Measurements from ENCODE around the gene SNTA1. TPM values are rescaled to one million over a fixed set of nuclear protein-coding genes. Genes with fewer than 3 reads are reported as not detected.

The SNTA1 gene
- total and polyA plus RNA-seq, 2 of the 13 experiments (the other 11 are each of a cell fraction or from before 2014, with no cell fraction given), result 16.4 to 18.3 TPM

- TF ChIP-seq MTF1 (CRISPR knock-in tag; IDR thresholded peaks at IDR 0.05), result peak; percentile 86; the same call in 1 of the 2 replicates
- peak; percentile 74 for TF ChIP-seq PAXIP1 (CRISPR knock-in tag; conservative IDR thresholded peaks at IDR 0.05)
- TF ChIP-seq HDAC6 (IDR thresholded peaks at IDR 0.05; ENCODE audit: low read depth, low read length), result no peak
- TF ChIP-seq THRA (CRISPR knock-in tag; IDR thresholded peaks at IDR 0.05; ENCODE audit: borderline replicate concordance), result peak; percentile 96
- no peak for TF ChIP-seq U2AF2 (IDR thresholded peaks at IDR 0.05; ENCODE audit: low read depth, low read length)
- TF ChIP-seq ZNF720 (CRISPR knock-in tag; IDR thresholded peaks at IDR 0.05), result peak; percentile 94; the same call in 1 of the 2 replicates
- TF ChIP-seq ELF3 (CRISPR knock-in tag; IDR thresholded peaks at IDR 0.05), result peak; percentile 97
- TF ChIP-seq ZNF781 (CRISPR knock-in tag; IDR thresholded peaks at IDR 0.05; ENCODE audit: borderline replicate concordance, not compliant biosample characterization), result peak; percentile 91
- TF ChIP-seq HMG20A (CRISPR knock-in tag; IDR thresholded peaks at IDR 0.05; ENCODE audit: borderline replicate concordance), result peak; percentile 80
- TF ChIP-seq, protein P1, sequence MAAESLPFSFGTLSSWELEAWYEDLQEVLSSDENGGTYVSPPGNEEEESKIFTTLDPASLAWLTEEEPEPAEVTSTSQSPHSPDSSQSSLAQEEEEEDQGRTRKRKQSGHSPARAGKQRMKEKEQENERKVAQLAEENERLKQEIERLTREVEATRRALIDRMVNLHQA (CRISPR knock-in tag; IDR thresholded peaks at IDR 0.05), result peak; percentile 94
- peak; percentile 98 for TF ChIP-seq ZNF431 (CRISPR knock-in tag; IDR thresholded peaks at IDR 0.05; ENCODE audit: borderline replicate concordance, low read depth)
- TF ChIP-seq ZNF616 (CRISPR knock-in tag; IDR thresholded peaks at IDR 0.05; ENCODE audit: low read depth), result peak; percentile 73; the same call in 1 of the 2 replicates
- TF ChIP-seq ZNF234 (CRISPR knock-in tag; conservative IDR thresholded peaks at IDR 0.05), result 0 out of 2 replicates have a peak, but pooled peaks have one; percentile 35
- peak; percentile 100 for TF ChIP-seq ZNF556 (CRISPR knock-in tag; IDR thresholded peaks at IDR 0.05; ENCODE audit: borderline replicate concordance)
- TF ChIP-seq, protein P2, sequence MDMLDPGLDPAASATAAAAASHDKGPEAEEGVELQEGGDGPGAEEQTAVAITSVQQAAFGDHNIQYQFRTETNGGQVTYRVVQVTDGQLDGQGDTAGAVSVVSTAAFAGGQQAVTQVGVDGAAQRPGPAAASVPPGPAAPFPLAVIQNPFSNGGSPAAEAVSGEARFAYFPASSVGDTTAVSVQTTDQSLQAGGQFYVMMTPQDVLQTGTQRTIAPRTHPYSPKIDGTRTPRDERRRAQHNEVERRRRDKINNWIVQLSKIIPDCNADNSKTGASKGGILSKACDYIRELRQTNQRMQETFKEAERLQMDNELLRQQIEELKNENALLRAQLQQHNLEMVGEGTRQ (IDR thresholded peaks at IDR 0.05; ENCODE audit: low read depth, low read length), result 0 out of 2 replicates have a peak, but pooled peaks have one; percentile 14
- TF ChIP-seq, protein P2 (CRISPR knock-in tag; IDR thresholded peaks at IDR 0.05; ENCODE audit: borderline replicate concordance), result peak; percentile 24; the same call in 1 of the 2 replicates
- TF ChIP-seq, protein P3, sequence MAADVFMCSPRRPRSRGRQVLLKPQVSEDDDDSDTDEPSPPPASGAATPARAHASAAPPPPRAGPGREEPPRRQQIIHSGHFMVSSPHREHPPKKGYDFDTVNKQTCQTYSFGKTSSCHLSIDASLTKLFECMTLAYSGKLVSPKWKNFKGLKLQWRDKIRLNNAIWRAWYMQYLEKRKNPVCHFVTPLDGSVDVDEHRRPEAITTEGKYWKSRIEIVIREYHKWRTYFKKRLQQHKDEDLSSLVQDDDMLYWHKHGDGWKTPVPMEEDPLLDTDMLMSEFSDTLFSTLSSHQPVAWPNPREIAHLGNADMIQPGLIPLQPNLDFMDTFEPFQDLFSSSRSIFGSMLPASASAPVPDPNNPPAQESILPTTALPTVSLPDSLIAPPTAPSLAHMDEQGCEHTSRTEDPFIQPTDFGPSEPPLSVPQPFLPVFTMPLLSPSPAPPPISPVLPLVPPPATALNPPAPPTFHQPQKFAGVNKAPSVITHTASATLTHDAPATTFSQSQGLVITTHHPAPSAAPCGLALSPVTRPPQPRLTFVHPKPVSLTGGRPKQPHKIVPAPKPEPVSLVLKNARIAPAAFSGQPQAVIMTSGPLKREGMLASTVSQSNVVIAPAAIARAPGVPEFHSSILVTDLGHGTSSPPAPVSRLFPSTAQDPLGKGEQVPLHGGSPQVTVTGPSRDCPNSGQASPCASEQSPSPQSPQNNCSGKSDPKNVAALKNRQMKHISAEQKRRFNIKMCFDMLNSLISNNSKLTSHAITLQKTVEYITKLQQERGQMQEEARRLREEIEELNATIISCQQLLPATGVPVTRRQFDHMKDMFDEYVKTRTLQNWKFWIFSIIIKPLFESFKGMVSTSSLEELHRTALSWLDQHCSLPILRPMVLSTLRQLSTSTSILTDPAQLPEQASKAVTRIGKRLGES (CRISPR knock-in tag; IDR thresholded peaks at IDR 0.05; ENCODE audit: borderline replicate concordance), result peak; percentile 58; the same call in 1 of the 2 replicates
- peak; percentile 93 for TF ChIP-seq KLF9 (CRISPR knock-in tag; IDR thresholded peaks at IDR 0.05; ENCODE audit: low read depth)
Observed at GRCh38 chr20:33401184-33401920, 42.2 kb downstream of the SNTA1 start, which contains the start of gene CDK5RAP1 (continued).
